WTC11 (cell line): ENCODE data around the gene MAP3K1. TPM values are rescaled to one million over a fixed set of nuclear protein-coding genes. Genes with fewer than 3 reads are reported as not detected.

ENCODE experiments used
- ATAC-seq: fragments of 200-7000 bp; cut with Tn5 transposase; 2 replicates; pipeline ENCODE4 v1.10.0; 2021; ENCODE audit warnings: mild to moderate bottlenecking, moderate library complexity
- CTCF ChIA-PET: fragments of 300-600 bp; sonication (Branson Sonifier 250); formaldehyde crosslinking; loops from one replicate; lab custom pipeline; 2021; ENCODE audit warnings: antibody characterized with exemption; lab: Charles Lee
- POLR2A ChIA-PET: fragments of 350-600 bp; sonication (Branson Sonifier 250); formaldehyde crosslinking; loops from one replicate; lab custom pipeline; 2021; ENCODE audit warnings: antibody characterized with exemption; lab: Charles Lee
- DNase-seq: peaks from one replicate; pipeline ENCODE4 v3.0.0; 2021; ENCODE audit warnings: low spot score
- H3K27ac Mint-ChIP-seq: 2 replicates; pipeline ENCODE4 v1.8.0; 2021; ENCODE audit warnings: mixed read lengths
- H3K27me3 Mint-ChIP-seq: 2 replicates; pipeline ENCODE4 v1.8.0; 2021; ENCODE audit warnings: low read depth, mild to moderate bottlenecking, moderate library complexity, mixed read lengths
- H3K36me3 Mint-ChIP-seq: 2 replicates; pipeline ENCODE4 v1.8.0; 2021; ENCODE audit warnings: mixed read lengths
- H3K4me1 Mint-ChIP-seq: 2 replicates; pipeline ENCODE4 v1.8.0; 2022; ENCODE audit warnings: mixed read lengths
- H3K4me3 Mint-ChIP-seq: 2 replicates; pipeline ENCODE4 v1.8.0; 2021; ENCODE audit warnings: mild to moderate bottlenecking, moderate library complexity, mixed read lengths
- H3K9me3 Mint-ChIP-seq: 2 replicates; pipeline ENCODE4 v1.8.0; 2021; ENCODE audit warnings: mixed read lengths
- GABPB1 ChIP-seq: sonication (generic); formaldehyde crosslinking; IDR thresholded peaks from 2 replicates; pipeline ENCODE4 v1.8.1; 2023; ENCODE audit warnings: mild to moderate bottlenecking, missing genetic modification reagents
- HMGA2 ChIP-seq: fragments of 250-450 bp; sonication (Bioruptor Pico); IDR thresholded peaks from 2 replicates; pipeline ENCODE4 v1.4.0; 2021; ENCODE audit warnings: mild to moderate bottlenecking, moderate library complexity
- TEAD1 ChIP-seq: sonication (generic); formaldehyde crosslinking; IDR thresholded peaks from 2 replicates; pipeline ENCODE4 v1.8.0; 2022; ENCODE audit warnings: mild to moderate bottlenecking, missing genetic modification reagents
- TEAD4 ChIP-seq: sonication (generic); formaldehyde crosslinking; IDR thresholded peaks from 2 replicates; pipeline ENCODE4 v1.8.0; 2022; ENCODE audit warnings: mild to moderate bottlenecking, missing genetic modification reagents
- ZBTB21 ChIP-seq: sonication (generic); formaldehyde crosslinking; IDR thresholded peaks from 2 replicates; pipeline ENCODE4 v1.8.1; 2023; ENCODE audit warnings: mild to moderate bottlenecking, missing genetic modification reagents, borderline replicate concordance
- ZNF671 ChIP-seq: fragments of 250-450 bp; sonication (Bioruptor Pico); IDR thresholded peaks from 2 replicates; pipeline ENCODE4 v1.8.0; 2021; ENCODE audit warnings: mild to moderate bottlenecking
- total RNA-seq: library from RNA; stranded (reverse); gene quantifications from 3 replicates; pipeline ENCODE4 v1.2.3, GENCODE V29; 2021
- TF ChIP-seq, protein P1 (sequence below): sonication (generic); formaldehyde crosslinking; IDR thresholded peaks from 2 replicates; pipeline ENCODE4 v1.8.1; 2022; ENCODE audit warnings: mild to moderate bottlenecking, moderate library complexity, missing genetic modification reagents
- TF ChIP-seq, protein P2 (sequence below): fragments of 250-450 bp; sonication (Bioruptor Pico); IDR thresholded peaks from 2 replicates; pipeline ENCODE4 v1.9.0; 2021; ENCODE audit warnings: moderate library complexity, mild to moderate bottlenecking, inconsistent platforms, borderline replicate concordance
- TF ChIP-seq, protein P3 (sequence below): sonication (generic); formaldehyde crosslinking; IDR thresholded peaks from 2 replicates; pipeline ENCODE4 v1.8.0; 2023; ENCODE audit warnings: mild to moderate bottlenecking, missing genetic modification reagents
- TF ChIP-seq, protein P4 (sequence below): sonication (generic); formaldehyde crosslinking; IDR thresholded peaks from 2 replicates; pipeline ENCODE4 v1.8.1; 2022; ENCODE audit warnings: low read depth, mild to moderate bottlenecking, moderate library complexity, missing genetic modification reagents, borderline replicate concordance
- TF ChIP-seq, protein P5 (sequence below): sonication (generic); formaldehyde crosslinking; IDR thresholded peaks from 2 replicates; pipeline ENCODE4 v1.8.1; 2023; ENCODE audit warnings: mild to moderate bottlenecking, missing genetic modification reagents, moderate library complexity
- TF ChIP-seq, protein P6 (sequence below): sonication (generic); formaldehyde crosslinking; IDR thresholded peaks from 2 replicates; pipeline ENCODE4 v1.8.0; 2022; ENCODE audit warnings: mild to moderate bottlenecking, missing genetic modification reagents
- TF ChIP-seq, protein P7 (sequence below): fragments of 250-450 bp; sonication (Bioruptor Pico); IDR thresholded peaks from 2 replicates; pipeline ENCODE4 v1.9.0; 2021; ENCODE audit warnings: mild to moderate bottlenecking
- TF ChIP-seq, protein P8 (sequence below): sonication (generic); formaldehyde crosslinking; IDR thresholded peaks from 2 replicates; pipeline ENCODE4 v1.8.0; 2022; ENCODE audit warnings: mild to moderate bottlenecking, missing genetic modification reagents

MAP3K1 gene
- total RNA-seq, 1 experiment from 2014 or later, result 16.3 TPM

DNA sequence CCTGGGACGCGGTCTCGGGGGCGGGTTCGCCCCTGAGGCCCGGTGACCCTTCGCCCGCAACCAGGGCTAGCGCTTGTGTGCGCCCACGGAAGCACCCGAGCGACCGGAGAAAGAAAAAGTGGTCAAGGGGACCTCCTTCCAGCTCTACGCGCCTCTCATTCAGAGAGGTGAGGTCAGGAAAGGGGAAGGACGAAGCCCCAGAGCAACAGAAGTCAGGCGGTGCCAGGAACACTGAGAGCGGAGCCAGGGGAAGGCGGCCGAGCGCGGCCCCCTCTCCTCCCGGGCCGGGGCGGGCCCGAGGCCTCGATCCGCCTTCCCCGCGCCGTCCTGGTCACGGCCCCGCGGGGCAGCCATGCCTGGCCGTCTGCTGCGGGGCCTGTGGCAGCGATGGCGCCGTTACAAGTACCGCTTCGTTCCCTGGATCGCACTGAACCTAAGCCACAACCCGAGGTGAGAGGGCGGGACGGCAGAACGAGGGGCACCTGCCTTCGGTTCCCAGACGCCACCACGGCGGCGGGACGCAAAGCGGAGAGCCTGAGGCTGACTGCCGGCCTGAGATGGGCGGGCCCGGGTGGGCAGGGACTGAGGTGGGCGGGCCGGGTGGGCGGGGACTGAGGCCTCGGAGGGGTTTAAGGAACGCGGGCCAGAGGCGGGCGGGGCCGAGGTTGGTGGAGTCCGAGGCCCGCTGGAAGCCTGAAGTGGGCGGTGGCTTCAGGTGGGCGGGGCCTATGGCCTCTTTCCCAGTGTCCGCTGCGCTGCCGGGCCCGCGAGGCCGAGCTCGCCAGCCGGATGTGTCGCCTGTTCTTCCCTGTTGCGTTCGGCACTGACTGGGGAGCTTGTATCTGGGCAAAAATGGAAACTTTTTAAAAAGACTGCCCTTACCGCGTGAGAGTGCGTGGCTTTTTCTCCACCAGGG, 94.2 kb downstream of the MAP3K1 start, which contains the start of gene SETD9 (continued):
- TF ChIP-seq, protein P1, sequence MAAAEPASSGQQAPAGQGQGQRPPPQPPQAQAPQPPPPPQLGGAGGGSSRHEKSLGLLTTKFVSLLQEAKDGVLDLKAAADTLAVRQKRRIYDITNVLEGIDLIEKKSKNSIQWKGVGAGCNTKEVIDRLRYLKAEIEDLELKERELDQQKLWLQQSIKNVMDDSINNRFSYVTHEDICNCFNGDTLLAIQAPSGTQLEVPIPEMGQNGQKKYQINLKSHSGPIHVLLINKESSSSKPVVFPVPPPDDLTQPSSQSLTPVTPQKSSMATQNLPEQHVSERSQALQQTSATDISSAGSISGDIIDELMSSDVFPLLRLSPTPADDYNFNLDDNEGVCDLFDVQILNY (CRISPR knock-in tag), result no peak
- no peak for TF ChIP-seq ZNF671 (CRISPR knock-in tag)
- TF ChIP-seq TEAD4 (CRISPR knock-in tag), result no peak
- peak; percentile 45; the same call in 1 of the 2 replicates for TF ChIP-seq TEAD1 (CRISPR knock-in tag)
- TF ChIP-seq, protein P2, sequence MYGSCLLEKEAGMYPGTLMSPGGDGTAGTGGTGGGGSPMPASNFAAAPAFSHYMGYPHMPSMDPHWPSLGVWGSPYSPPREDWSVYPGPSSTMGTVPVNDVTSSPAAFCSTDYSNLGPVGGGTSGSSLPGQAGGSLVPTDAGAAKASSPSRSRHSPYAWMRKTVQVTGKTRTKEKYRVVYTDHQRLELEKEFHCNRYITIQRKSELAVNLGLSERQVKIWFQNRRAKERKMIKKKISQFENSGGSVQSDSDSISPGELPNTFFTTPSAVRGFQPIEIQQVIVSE (CRISPR knock-in tag), result no peak
- TF ChIP-seq, protein P3, sequence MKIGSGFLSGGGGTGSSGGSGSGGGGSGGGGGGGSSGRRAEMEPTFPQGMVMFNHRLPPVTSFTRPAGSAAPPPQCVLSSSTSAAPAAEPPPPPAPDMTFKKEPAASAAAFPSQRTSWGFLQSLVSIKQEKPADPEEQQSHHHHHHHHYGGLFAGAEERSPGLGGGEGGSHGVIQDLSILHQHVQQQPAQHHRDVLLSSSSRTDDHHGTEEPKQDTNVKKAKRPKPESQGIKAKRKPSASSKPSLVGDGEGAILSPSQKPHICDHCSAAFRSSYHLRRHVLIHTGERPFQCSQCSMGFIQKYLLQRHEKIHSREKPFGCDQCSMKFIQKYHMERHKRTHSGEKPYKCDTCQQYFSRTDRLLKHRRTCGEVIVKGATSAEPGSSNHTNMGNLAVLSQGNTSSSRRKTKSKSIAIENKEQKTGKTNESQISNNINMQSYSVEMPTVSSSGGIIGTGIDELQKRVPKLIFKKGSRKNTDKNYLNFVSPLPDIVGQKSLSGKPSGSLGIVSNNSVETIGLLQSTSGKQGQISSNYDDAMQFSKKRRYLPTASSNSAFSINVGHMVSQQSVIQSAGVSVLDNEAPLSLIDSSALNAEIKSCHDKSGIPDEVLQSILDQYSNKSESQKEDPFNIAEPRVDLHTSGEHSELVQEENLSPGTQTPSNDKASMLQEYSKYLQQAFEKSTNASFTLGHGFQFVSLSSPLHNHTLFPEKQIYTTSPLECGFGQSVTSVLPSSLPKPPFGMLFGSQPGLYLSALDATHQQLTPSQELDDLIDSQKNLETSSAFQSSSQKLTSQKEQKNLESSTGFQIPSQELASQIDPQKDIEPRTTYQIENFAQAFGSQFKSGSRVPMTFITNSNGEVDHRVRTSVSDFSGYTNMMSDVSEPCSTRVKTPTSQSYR, result 0 out of 2 replicates have a peak, but pooled peaks have one; percentile 13
- TF ChIP-seq ZBTB21, result peak; percentile 59; the same call in 1 of the 2 replicates
- TF ChIP-seq, protein P4, sequence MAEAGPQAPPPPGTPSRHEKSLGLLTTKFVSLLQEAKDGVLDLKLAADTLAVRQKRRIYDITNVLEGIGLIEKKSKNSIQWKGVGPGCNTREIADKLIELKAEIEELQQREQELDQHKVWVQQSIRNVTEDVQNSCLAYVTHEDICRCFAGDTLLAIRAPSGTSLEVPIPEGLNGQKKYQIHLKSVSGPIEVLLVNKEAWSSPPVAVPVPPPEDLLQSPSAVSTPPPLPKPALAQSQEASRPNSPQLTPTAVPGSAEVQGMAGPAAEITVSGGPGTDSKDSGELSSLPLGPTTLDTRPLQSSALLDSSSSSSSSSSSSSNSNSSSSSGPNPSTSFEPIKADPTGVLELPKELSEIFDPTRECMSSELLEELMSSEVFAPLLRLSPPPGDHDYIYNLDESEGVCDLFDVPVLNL (CRISPR knock-in tag), result no peak
- TF ChIP-seq, protein P5, sequence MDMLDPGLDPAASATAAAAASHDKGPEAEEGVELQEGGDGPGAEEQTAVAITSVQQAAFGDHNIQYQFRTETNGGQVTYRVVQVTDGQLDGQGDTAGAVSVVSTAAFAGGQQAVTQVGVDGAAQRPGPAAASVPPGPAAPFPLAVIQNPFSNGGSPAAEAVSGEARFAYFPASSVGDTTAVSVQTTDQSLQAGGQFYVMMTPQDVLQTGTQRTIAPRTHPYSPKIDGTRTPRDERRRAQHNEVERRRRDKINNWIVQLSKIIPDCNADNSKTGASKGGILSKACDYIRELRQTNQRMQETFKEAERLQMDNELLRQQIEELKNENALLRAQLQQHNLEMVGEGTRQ (CRISPR knock-in tag), result 0 out of 2 replicates have a peak, but pooled peaks have one; percentile 6
- peak; percentile 43; the same call in 1 of the 2 replicates for TF ChIP-seq GABPB1 (CRISPR knock-in tag)

DNA sequence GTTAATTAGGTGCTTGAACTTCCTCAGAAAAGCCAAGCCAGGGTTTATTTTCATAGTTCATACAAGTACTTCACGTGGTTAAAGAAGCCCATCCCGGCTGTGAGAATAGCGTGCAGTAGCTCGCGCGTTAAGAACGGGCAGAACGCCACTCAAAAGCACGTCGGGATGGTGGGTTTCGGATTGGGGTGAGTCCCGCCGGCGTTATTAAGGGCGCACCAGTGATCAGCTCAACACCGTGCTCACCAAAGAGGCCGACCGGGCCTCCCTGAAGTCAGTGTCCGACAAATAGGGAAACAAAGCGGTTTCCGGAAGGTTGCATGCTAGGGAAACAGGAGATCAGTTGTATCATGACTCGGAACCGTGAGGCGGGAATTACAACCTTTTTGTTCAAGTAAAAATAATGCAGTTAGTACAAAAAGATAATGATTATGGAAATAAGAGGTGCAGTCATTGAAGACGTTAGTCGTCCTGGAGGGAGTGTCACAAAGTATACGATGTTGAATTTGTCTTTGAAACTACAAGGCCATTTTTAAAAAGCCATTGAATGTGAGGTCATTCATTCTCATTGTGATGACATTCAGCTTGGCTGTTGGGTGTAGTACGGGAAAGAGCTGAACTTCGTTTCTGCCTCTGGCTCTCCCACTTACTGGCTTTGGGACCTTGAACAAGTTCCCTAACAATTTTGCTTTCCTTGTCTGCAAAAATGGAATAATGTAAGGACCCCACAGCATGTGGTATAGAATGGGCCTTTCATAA, 95.0 kb downstream of the MAP3K1 start:
- H3K27me3 Mint-ChIP-seq, result no peaks in the 10 kb centered on the region; the same call in 1 of the 2 replicates
- POLR2A ChIA-PET, result interaction anchor here (0.5 to 2.6 kb wide), 12 partner anchors 8 to 357 kb away, joined by 3 to 29 read pairs (median 4); partner anchors contain the start of gene GPBP1
- peak overlapping the region; percentile 97 for H3K27ac Mint-ChIP-seq
- ATAC-seq (peak; percentile 4), DNase-seq (peak; percentile 28)
- peak overlapping the region; percentile 79 for H3K4me3 Mint-ChIP-seq
- no peaks in the 10 kb centered on the region for H3K9me3 Mint-ChIP-seq
- peaks cover 6% of the 10 kb centered on the region for H3K36me3 Mint-ChIP-seq
- CTCF ChIA-PET, result interaction anchor here (1.0 to 3.3 kb wide), 6 partner anchors 10 to 640 kb away, joined by 3 to 22 read pairs (median 6); no protein-coding TSS in a partner anchor
- H3K4me1 Mint-ChIP-seq, result peaks cover 28% of the 10 kb centered on the region
- TF ChIP-seq, protein P6, sequence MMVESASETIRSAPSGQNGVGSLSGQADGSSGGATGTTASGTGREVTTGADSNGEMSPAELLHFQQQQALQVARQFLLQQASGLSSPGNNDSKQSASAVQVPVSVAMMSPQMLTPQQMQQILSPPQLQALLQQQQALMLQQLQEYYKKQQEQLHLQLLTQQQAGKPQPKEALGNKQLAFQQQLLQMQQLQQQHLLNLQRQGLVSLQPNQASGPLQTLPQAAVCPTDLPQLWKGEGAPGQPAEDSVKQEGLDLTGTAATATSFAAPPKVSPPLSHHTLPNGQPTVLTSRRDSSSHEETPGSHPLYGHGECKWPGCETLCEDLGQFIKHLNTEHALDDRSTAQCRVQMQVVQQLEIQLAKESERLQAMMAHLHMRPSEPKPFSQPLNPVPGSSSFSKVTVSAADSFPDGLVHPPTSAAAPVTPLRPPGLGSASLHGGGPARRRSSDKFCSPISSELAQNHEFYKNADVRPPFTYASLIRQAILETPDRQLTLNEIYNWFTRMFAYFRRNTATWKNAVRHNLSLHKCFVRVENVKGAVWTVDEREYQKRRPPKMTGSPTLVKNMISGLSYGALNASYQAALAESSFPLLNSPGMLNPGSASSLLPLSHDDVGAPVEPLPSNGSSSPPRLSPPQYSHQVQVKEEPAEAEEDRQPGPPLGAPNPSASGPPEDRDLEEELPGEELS (CRISPR knock-in tag), result no peak
- TF ChIP-seq, protein P7, sequence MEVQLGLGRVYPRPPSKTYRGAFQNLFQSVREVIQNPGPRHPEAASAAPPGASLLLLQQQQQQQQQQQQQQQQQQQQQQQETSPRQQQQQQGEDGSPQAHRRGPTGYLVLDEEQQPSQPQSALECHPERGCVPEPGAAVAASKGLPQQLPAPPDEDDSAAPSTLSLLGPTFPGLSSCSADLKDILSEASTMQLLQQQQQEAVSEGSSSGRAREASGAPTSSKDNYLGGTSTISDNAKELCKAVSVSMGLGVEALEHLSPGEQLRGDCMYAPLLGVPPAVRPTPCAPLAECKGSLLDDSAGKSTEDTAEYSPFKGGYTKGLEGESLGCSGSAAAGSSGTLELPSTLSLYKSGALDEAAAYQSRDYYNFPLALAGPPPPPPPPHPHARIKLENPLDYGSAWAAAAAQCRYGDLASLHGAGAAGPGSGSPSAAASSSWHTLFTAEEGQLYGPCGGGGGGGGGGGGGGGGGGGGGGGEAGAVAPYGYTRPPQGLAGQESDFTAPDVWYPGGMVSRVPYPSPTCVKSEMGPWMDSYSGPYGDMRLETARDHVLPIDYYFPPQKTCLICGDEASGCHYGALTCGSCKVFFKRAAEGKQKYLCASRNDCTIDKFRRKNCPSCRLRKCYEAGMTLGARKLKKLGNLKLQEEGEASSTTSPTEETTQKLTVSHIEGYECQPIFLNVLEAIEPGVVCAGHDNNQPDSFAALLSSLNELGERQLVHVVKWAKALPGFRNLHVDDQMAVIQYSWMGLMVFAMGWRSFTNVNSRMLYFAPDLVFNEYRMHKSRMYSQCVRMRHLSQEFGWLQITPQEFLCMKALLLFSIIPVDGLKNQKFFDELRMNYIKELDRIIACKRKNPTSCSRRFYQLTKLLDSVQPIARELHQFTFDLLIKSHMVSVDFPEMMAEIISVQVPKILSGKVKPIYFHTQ, result 0 out of 2 replicates have a peak, but pooled peaks have one; percentile 84
- TF ChIP-seq ZNF671 (CRISPR knock-in tag) (no peak), HMGA2 (peak; percentile 25; the same call in 1 of the 2 replicates)
- TF ChIP-seq, protein P8, sequence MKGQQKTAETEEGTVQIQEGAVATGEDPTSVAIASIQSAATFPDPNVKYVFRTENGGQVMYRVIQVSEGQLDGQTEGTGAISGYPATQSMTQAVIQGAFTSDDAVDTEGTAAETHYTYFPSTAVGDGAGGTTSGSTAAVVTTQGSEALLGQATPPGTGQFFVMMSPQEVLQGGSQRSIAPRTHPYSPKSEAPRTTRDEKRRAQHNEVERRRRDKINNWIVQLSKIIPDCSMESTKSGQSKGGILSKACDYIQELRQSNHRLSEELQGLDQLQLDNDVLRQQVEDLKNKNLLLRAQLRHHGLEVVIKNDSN (CRISPR knock-in tag), result peak; percentile 43; the same call in 1 of the 2 replicates
